Suprapubic skin (tissue), 4 donors: ENCODE results near the gene DENND6B. TPM values are rescaled to one million over a fixed set of nuclear protein-coding genes. Genes with fewer than 3 reads are reported as not detected.
"Not testable (repeated sequence)": the region's sequence is repeated elsewhere in the genome, so short reads cannot be mapped to it uniquely, and the experiment has no call there.

Experiments
- DNase-seq, 2 donors: peaks; one replicate each; pipeline ENCODE4 v3.0.0-alpha.2; 2019; ENCODE audit warnings: low spot score in 2 of 2
- H3K27ac ChIP-seq: fragments of 200-600 bp; sonication (generic); one replicate; pipeline ENCODE4 v1.5.1; 2019
- H3K27me3 ChIP-seq: fragments of 200-600 bp; sonication (generic); one replicate; pipeline ENCODE4 v1.5.1; 2019
- H3K36me3 ChIP-seq: fragments of 200-600 bp; sonication (generic); one replicate; pipeline ENCODE4 v1.5.1; 2019
- H3K4me1 ChIP-seq: fragments of 200-600 bp; sonication (generic); one replicate; pipeline ENCODE4 v1.5.1; 2019
- H3K4me3 ChIP-seq: fragments of 200-600 bp; sonication (generic); one replicate; pipeline ENCODE4 v1.5.1; 2019; ENCODE audit warnings: mild to moderate bottlenecking
- H3K9me3 ChIP-seq: fragments of 200-600 bp; sonication (generic); one replicate; pipeline ENCODE4 v1.5.1; 2019
- CTCF ChIP-seq, 2 donors: fragments of 200-600 bp in 1 of 2; fragments of 450-650 bp in 1 of 2; sonication (generic) in 1 of 2; IDR thresholded peaks; one replicate each; pipeline ENCODE4 v1.5.1; 2016 to 2019; ENCODE audit warnings: antibody characterized with exemption in 2 of 2, mild to moderate bottlenecking in 1 of 2, moderate library complexity in 1 of 2
- EP300 ChIP-seq: sonication (generic); formaldehyde crosslinking; IDR thresholded peaks from one replicate; pipeline ENCODE4 v1.6.1; 2017; ENCODE audit warnings: antibody characterized with exemption
- POLR2A ChIP-seq, 2 donors: fragments of 450-650 bp; IDR thresholded peaks; one replicate each; pipeline ENCODE4 v1.6.1; 2017; ENCODE audit warnings: antibody characterized with exemption in 2 of 2, mild to moderate bottlenecking in 2 of 2, moderate library complexity in 2 of 2
- POLR2AphosphoS5 ChIP-seq, 3 donors: sonication (generic); formaldehyde crosslinking; IDR thresholded peaks; one replicate each; pipeline ENCODE4 v1.6.1; 2017; ENCODE audit warnings: antibody characterized with exemption in 3 of 3
- WGBS: methylation state at CpG from one replicate; pipeline ENCODE4 v1.1.5; 2018; 5-methylcytosine and 5-hydroxymethylcytosine counted together
- total RNA-seq, 4 donors: library from RNA; depleted of rRNA; stranded (reverse); fragments of >200 nt; gene quantifications; one replicate each; pipeline ENCODE4 v1.1.0, GENCODE V29; 2016

The DENND6B gene
- total RNA-seq = 1 to 10 TPM; 3.3 to 5.4 (median 3.4) TPM

- TF ChIP-seq POLR2AphosphoS5 (IDR thresholded peaks at IDR 0.05) (no peak), CTCF (IDR thresholded peaks at IDR 0.05) (peak; percentile 65 to 94), POLR2A (IDR thresholded peaks at IDR 0.05) (peak in 1 of 2 donors; percentile 67)
- H3K9me3 ChIP-seq = no peaks in the 10 kb centered on the region
- 12% methylated on average over 7 of the region's 105 CpGs for WGBS
- no peaks in the 10 kb centered on the region for H3K27me3 ChIP-seq
- H3K27ac ChIP-seq = peak within 1 kb of the TSS; percentile 94
- no peak for DNase-seq
- peak within 1 kb of the TSS; percentile 74 for H3K4me3 ChIP-seq
- no peaks in the 10 kb centered on the region for H3K36me3 ChIP-seq
- H3K4me1 ChIP-seq = peaks cover 23% of the 10 kb centered on the region
These were observed at the start of gene DENND6B for GRCh38 chr22:50326956-50327710. Gene DENND6B, minus strand, starts transcription at chr22:50327012. Its CDS starts 24 bp downstream, at chr22:50326988.

GRCh38 chr22:50376085-50376651 lies 49.4 kb upstream of the DENND6B start:
- Histone ChIP-seq H3K27ac (no peak overlapping the region), H3K36me3 (peaks cover 46% of the 10 kb centered on the region), H3K9me3 (no peaks in the 10 kb centered on the region), H3K4me3 (no peak overlapping the region), H3K27me3 (no peaks in the 10 kb centered on the region), H3K4me1 (no peaks in the 10 kb centered on the region)
- no peak for DNase-seq
- no peak for TF ChIP-seq EP300
- TF ChIP-seq CTCF (IDR thresholded peaks at IDR 0.05) = no peak
- no peak for TF ChIP-seq POLR2AphosphoS5 (IDR thresholded peaks at IDR 0.05)
- no peak for TF ChIP-seq POLR2A (IDR thresholded peaks at IDR 0.05)
- WGBS = 86% methylated on average over 5 of the region's 5 CpGs

GRCh38 chr22:50371101-50371648 lies 44.4 kb upstream of the DENND6B start:
- Histone ChIP-seq H3K4me1 (no peaks in the 10 kb centered on the region), H3K27ac (no peak overlapping the region), H3K27me3 (no peaks in the 10 kb centered on the region), H3K36me3 (peaks cover 44% of the 10 kb centered on the region), H3K4me3 (no peak overlapping the region), H3K9me3 (no peaks in the 10 kb centered on the region)
- DNase-seq = no peak
- 86% methylated on average over 2 of the region's 2 CpGs for WGBS
- no peak for TF ChIP-seq POLR2AphosphoS5 (IDR thresholded peaks at IDR 0.05)
- TF ChIP-seq POLR2A (IDR thresholded peaks at IDR 0.05) = no peak
- no peak for TF ChIP-seq CTCF (IDR thresholded peaks at IDR 0.05)
- no peak for TF ChIP-seq EP300

- 95% methylated on average over 27 of the region's 27 CpGs for WGBS
These were observed 41.1 kb upstream of the DENND6B start for GRCh38 chr22:50367778-50368500.

GRCh38 chr22:50363803-50364194 lies 37.0 kb upstream of the DENND6B start:
- WGBS = 92% methylated on average over 11 of the region's 11 CpGs
- not testable (repeated sequence) for H3K4me1 ChIP-seq, H3K9me3 ChIP-seq, H3K27me3 ChIP-seq, DNase-seq, H3K4me3 ChIP-seq, H3K27ac ChIP-seq
- peaks cover 15% of the 10 kb centered on the region for H3K36me3 ChIP-seq

More at GRCh38 chr22:50367778-50368500, 41.1 kb upstream of the DENND6B start:
- no peaks in the 10 kb centered on the region for H3K9me3 ChIP-seq
- H3K27ac ChIP-seq = no peak overlapping the region
- no peak overlapping the region for H3K4me3 ChIP-seq
- TF ChIP-seq POLR2AphosphoS5 (IDR thresholded peaks at IDR 0.05) (no peak), CTCF (IDR thresholded peaks at IDR 0.05) (no peak), EP300 (no peak), POLR2A (IDR thresholded peaks at IDR 0.05) (no peak)
- DNase-seq = no peak
- no peaks in the 10 kb centered on the region for H3K4me1 ChIP-seq
- H3K36me3 ChIP-seq = peaks cover 24% of the 10 kb centered on the region
- H3K27me3 ChIP-seq = no peaks in the 10 kb centered on the region
